SK-N-SH (cell line): ENCODE measurements around the gene DSCAML1. TPM values are rescaled to one million over a fixed set of nuclear protein-coding genes. Genes with fewer than 3 reads are reported as not detected.

Source experiments
- CTCF ChIA-PET: fragments of 300-600, 350-600 bp; formaldehyde crosslinking; extraction: SDS; loops from one replicate; lab custom pipeline; 2021; lab: Yijun Ruan, JAX
- POLR2A ChIA-PET: fragments of 350-600 bp; sonication (Branson Sonifier 250); formaldehyde crosslinking; extraction: SDS; loops from one replicate; lab custom pipeline; 2020; ENCODE audit warnings: antibody characterized with exemption, inconsistent platforms; lab: Yijun Ruan, JAX
- DNase-seq: peaks from one replicate; pipeline ENCODE4 v3.0.0; 2012
- H2AFZ ChIP-seq: fragments of 200-600 bp; sonication (generic); 2 replicates; pipeline ENCODE4 v1.8.1; 2016; ENCODE audit warnings: antibody characterized with exemption, mild to moderate bottlenecking, low read depth
- H3F3A ChIP-seq: fragments of 200-600 bp; sonication (generic); replicated peaks from 2 replicates; pipeline ENCODE3; 2016; ENCODE audit warnings: antibody characterized with exemption, mild to moderate bottlenecking; ENCODE audit not compliant: insufficient read depth
- H3K27ac ChIP-seq, 2 experiments: fragments of 200-500 bp in 1 of 2; fragments of 200-600 bp in 1 of 2; sonication (Bioruptor generic) in 1 of 2; sonication (generic), shearing (Covaris generic) in 1 of 2; 2 replicates each; pipeline versions ENCODE4 v1.5.1 to v1.6.1; 2014 to 2016; ENCODE audit warnings: low read depth in 2 of 2, inconsistent platforms in 1 of 2, low read length in 1 of 2, mild to moderate bottlenecking in 1 of 2, mixed read lengths in 1 of 2
- H3K27me3 ChIP-seq: fragments of 200-600 bp; sonication (generic), shearing (Covaris generic); 2 replicates; pipeline ENCODE4 v1.6.1; 2016; ENCODE audit warnings: mixed run types; ENCODE audit not compliant: insufficient read depth
- H3K36me3 ChIP-seq, 2 experiments: fragments of 200-500 bp in 1 of 2; fragments of 200-600 bp in 1 of 2; sonication (Bioruptor generic) in 1 of 2; sonication (generic) in 1 of 2; replicated peaks in 1 of 2; 2 replicates each; pipeline versions ENCODE3 to v1.5.1; 2014 to 2016; ENCODE audit warnings: low read length in 1 of 2, mild to moderate bottlenecking in 1 of 2; ENCODE audit not compliant: insufficient read depth in 2 of 2, control insufficient read depth in 1 of 2
- H3K4me1 ChIP-seq, 2 experiments: fragments of 200-500 bp in 1 of 2; fragments of 200-600 bp in 1 of 2; sonication (Bioruptor generic) in 1 of 2; sonication (generic), shearing (Covaris generic) in 1 of 2; 2 replicates each; pipeline versions ENCODE4 v1.5.1 to v1.6.1; 2014 to 2016; ENCODE audit warnings: low read depth in 1 of 2, low read length in 1 of 2, mixed run types in 1 of 2; ENCODE audit not compliant: insufficient read depth in 2 of 2, control insufficient read depth in 1 of 2
- H3K4me2 ChIP-seq: fragments of 200-600 bp; sonication (generic), shearing (Covaris generic); 2 replicates; pipeline ENCODE4 v1.6.1; 2017; ENCODE audit warnings: mixed run types
- H3K4me3 ChIP-seq, 2 experiments: fragments of 200-500 bp in 1 of 2; fragments of 200-600 bp in 1 of 2; sonication (Bioruptor generic) in 1 of 2; sonication (generic), shearing (Covaris generic) in 1 of 2; 2 replicates each; pipeline versions ENCODE4 v1.5.1 to v1.8.1; 2014 to 2016; ENCODE audit warnings: low read depth in 2 of 2, inconsistent platforms in 1 of 2, low read length in 1 of 2, mild to moderate bottlenecking in 1 of 2, mixed read lengths in 1 of 2, moderate library complexity in 1 of 2
- H3K79me2 ChIP-seq: fragments of 200-600 bp; sonication (generic); 2 replicates; pipeline ENCODE4 v1.8.1; 2017; ENCODE audit warnings: mild to moderate bottlenecking; ENCODE audit not compliant: insufficient read depth
- H3K9ac ChIP-seq: fragments of 200-600 bp; sonication (generic); 2 replicates; pipeline ENCODE4 v1.6.1; 2017; ENCODE audit warnings: mixed run types
- H3K9me2 ChIP-seq: fragments of 200-600 bp; sonication (generic); 2 replicates; pipeline ENCODE4 v1.6.1; 2017; ENCODE audit warnings: mixed run types
- H3K9me3 ChIP-seq: fragments of 200-600 bp; sonication (generic); 2 replicates; pipeline ENCODE4 v1.6.1; 2017; ENCODE audit warnings: mixed run types, mild to moderate bottlenecking, moderate library complexity
- H4K20me1 ChIP-seq: fragments of 200-600 bp; sonication (generic); 2 replicates; pipeline ENCODE4 v1.6.1; 2017; ENCODE audit warnings: mild to moderate bottlenecking, mixed run types; ENCODE audit not compliant: insufficient read depth
- CHD2 ChIP-seq: fragments of 150-350 bp; IDR thresholded peaks from 2 replicates; pipeline ENCODE4 v1.6.1; 2018; ENCODE audit warnings: low read length; ENCODE audit not compliant: partially characterized antibody
- EP300 ChIP-seq, 2 experiments: IDR thresholded peaks; 2 replicates each; pipeline versions ENCODE4 v1.4.0 to v1.6.1; 2012; ENCODE audit warnings: borderline replicate concordance in 1 of 2, low read depth in 1 of 2, low read length in 1 of 2
- EZH2phosphoT487 ChIP-seq: fragments of 200-600 bp; sonication (generic); IDR thresholded peaks from 2 replicates; pipeline ENCODE4 v1.6.1; 2017; ENCODE audit warnings: low read depth, mixed run types, mild to moderate bottlenecking, antibody characterized with exemption, moderate library complexity, borderline replicate concordance
- FOXJ3 ChIP-seq: sonication (generic); formaldehyde crosslinking; IDR thresholded peaks from 2 replicates; pipeline ENCODE4 v1.5.1; 2020; ENCODE audit warnings: mild to moderate bottlenecking, missing genetic modification reagents
- GABPA ChIP-seq: IDR thresholded peaks from 2 replicates; pipeline ENCODE4 v1.4.0; 2012; ENCODE audit warnings: low read depth, mild to moderate bottlenecking
- IRF3 ChIP-seq: fragments of 150-350 bp; IDR thresholded peaks from 2 replicates; pipeline ENCODE4 v1.6.1; 2016; ENCODE audit warnings: mild to moderate bottlenecking, low read depth, low read length
- MAX ChIP-seq: IDR thresholded peaks from 2 replicates; pipeline ENCODE4 v1.4.0; 2012; ENCODE audit warnings: low read depth
- MEF2A ChIP-seq: IDR thresholded peaks from 2 replicates; pipeline ENCODE4 v1.4.0; 2012; ENCODE audit warnings: low read depth, borderline replicate concordance
- MXI1 ChIP-seq: IDR thresholded peaks from 2 replicates; pipeline ENCODE4 v1.6.1; 2012; ENCODE audit warnings: mild to moderate bottlenecking, low read depth, low read length, improper control_type of control experiment
- RFX5 ChIP-seq: IDR thresholded peaks from 2 replicates; pipeline ENCODE4 v1.6.1; 2012; ENCODE audit warnings: mild to moderate bottlenecking, improper control_type of control experiment, low read length
- SIN3A ChIP-seq: IDR thresholded peaks from 2 replicates; pipeline ENCODE4 v1.6.1; 2012; ENCODE audit warnings: low read depth, mild to moderate bottlenecking, low read length, moderate library complexity, borderline replicate concordance
- TEAD4 ChIP-seq: IDR thresholded peaks from 2 replicates; pipeline ENCODE4 v1.4.0; 2012; ENCODE audit warnings: mild to moderate bottlenecking, borderline replicate concordance; ENCODE audit not compliant: insufficient read depth
- USF1 ChIP-seq: IDR thresholded peaks from 2 replicates; pipeline ENCODE4 v1.4.0; 2012; ENCODE audit warnings: low read depth, borderline replicate concordance
- WGBS: methylation state at CpG from one replicate; pipeline ENCODE4 v1.1.6; 2017; ENCODE audit warnings: low lambda C conversion rate; 5-methylcytosine and 5-hydroxymethylcytosine counted together
- polyA plus RNA-seq, 3 experiments: library from polyadenylated mRNA; depleted of rRNA; stranded (reverse); fragments of >200 nt; gene quantifications; 2 replicates each; pipeline ENCODE4 v1.2.3, GENCODE V29; 2012

DSCAML1 gene
- polyA plus RNA-seq, 1 of the 3 experiments (the other 2 are of a cell fraction): not detected

DNA sequence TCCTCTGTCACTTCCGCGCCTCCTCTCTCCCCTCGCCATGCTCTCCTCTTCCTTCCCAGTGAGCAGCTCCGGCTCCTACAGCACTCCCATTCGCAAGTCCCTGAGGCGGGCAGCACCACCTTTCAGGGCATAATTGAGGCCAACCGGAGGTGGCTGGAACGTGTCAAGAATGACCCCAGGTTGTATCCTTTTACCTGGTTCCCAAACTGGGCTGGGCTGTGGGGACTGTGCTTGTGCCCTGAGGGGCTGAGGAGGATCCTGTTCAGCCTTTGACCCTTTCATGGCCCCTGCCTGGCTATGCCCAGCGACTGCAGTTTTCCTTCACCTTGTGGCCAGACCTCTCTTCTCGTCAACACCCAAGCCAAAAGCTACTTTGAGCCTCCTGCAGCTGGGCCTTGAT is 385.3 kb downstream of the DSCAML1 start:
- POLR2A ChIA-PET: interaction anchor here (1.9 kb wide), 1 partner anchor 32 kb away, joined by 4 read pairs; no protein-coding TSS in a partner anchor
- no peaks in the 10 kb centered on the region for H3K27me3 ChIP-seq
- WGBS: 92% methylated on average over 9 of the region's 10 CpGs
- H4K20me1 ChIP-seq: no peaks in the 10 kb centered on the region
- no peak overlapping the region for H3K9ac ChIP-seq
- no peaks in the 10 kb centered on the region for H3F3A ChIP-seq
- no peaks in the 10 kb centered on the region for H3K9me3 ChIP-seq
- H3K4me3 ChIP-seq: no peak overlapping the region
- H3K4me2 ChIP-seq: no peak overlapping the region
- TF ChIP-seq GABPA: no peak
- no peak for TF ChIP-seq SIN3A
- TF ChIP-seq CHD2: no peak
- TF ChIP-seq IRF3: no peak
- no peak for TF ChIP-seq TEAD4
- TF ChIP-seq FOXJ3 (CRISPR knock-in tag): no peak
- no peak for TF ChIP-seq MEF2A
- TF ChIP-seq EP300 (IDR thresholded peaks at IDR 0.05; ENCODE audit: borderline replicate concordance in 1 of 2, low read depth in 1 of 2, low read length in 1 of 2): no peak
- no peak for TF ChIP-seq USF1
- no peak for TF ChIP-seq MAX
- TF ChIP-seq EZH2phosphoT487: no peak
- no peak for TF ChIP-seq RFX5
- TF ChIP-seq MXI1: no peak
- CTCF ChIA-PET: interaction anchor here (1.0 to 6.9 kb wide), 10 partner anchors 13 to 535 kb away, joined by 3 to 73 read pairs (median 4); partner anchors contain the start of genes PCSK7 and RNF214
- peaks cover 0 to 12% of the 10 kb centered on the region in 2 experiments; a peak in 1 of 4 replicates for H3K4me1 ChIP-seq
- peaks cover 13 to 32% of the 10 kb centered on the region in 2 experiments for H3K36me3 ChIP-seq
- no peaks in the 10 kb centered on the region for H3K79me2 ChIP-seq
- no peak for DNase-seq
- no peaks in the 10 kb centered on the region for H3K9me2 ChIP-seq
- peak overlapping the region in 1 of 2 experiments; percentile 6; a peak in 2 of 4 replicates for H3K27ac ChIP-seq
- H2AFZ ChIP-seq: no peak overlapping the region
